ENCODE data around the gene NXPH4. TPM values are rescaled to one million over a fixed set of nuclear protein-coding genes. Genes with fewer than 3 reads are reported as not detected.

NXPH4 gene
- total RNA-seq, 1 experiment from 2014 or later = 4.8 TPM

GRCh38 chr12:57207731-57208630 lies 8.6 kb upstream of the NXPH4 start:
- no peak overlapping the region for H3K27ac ChIP-seq (ENCODE audit: low read depth, low read length, poor library complexity, severe bottlenecking)
- ChIA-PET CTCF (no interaction called here), POLR2A (ENCODE audit: low non-redundant PET) (no interaction called here)
- BruUV-seq (replicated peaks) = no TSS peak
- H3K9me3 ChIP-seq (ENCODE audit: low read depth, low read length, poor library complexity, severe bottlenecking) = no peaks in the 10 kb centered on the region
- no peaks in the 10 kb centered on the region for H3K27me3 ChIP-seq (replicated peaks; ENCODE audit: insufficient read depth, low read depth, low read length, poor library complexity)
- H3K4me3 ChIP-seq (ENCODE audit: low read depth, low read length, poor library complexity, severe bottlenecking) = no peak overlapping the region
- no peaks in the 10 kb centered on the region for H3K36me3 ChIP-seq (ENCODE audit: insufficient read depth, low read length, poor library complexity, severe bottlenecking)
- intact Hi-C loops (cut with micrococcal nuclease; ENCODE audit: unreplicated experiment) = no loop called here
- no peak for DNase-seq (ENCODE audit: low spot score)
- TF ChIP-seq EZH2 (IDR thresholded peaks at IDR 0.05; ENCODE audit: borderline replicate concordance, low read depth, low read length, poor library complexity, severe bottlenecking) (no peak), CTCF (conservative IDR thresholded peaks at IDR 0.05; ENCODE audit: low read depth, low read length) (no peak)
- no peaks in the 10 kb centered on the region for H3K4me1 ChIP-seq (ENCODE audit: insufficient read depth, low read length, poor library complexity, severe bottlenecking)

- ChIA-PET CTCF (no interaction called here), POLR2A (ENCODE audit: low non-redundant PET) (no interaction called here)
- Histone ChIP-seq H3K4me3 (ENCODE audit: low read depth, low read length, poor library complexity, severe bottlenecking) (no peak overlapping the region), H3K9me3 (ENCODE audit: low read depth, low read length, poor library complexity, severe bottlenecking) (no peaks in the 10 kb centered on the region), H3K36me3 (ENCODE audit: insufficient read depth, low read length, poor library complexity, severe bottlenecking) (no peaks in the 10 kb centered on the region), H3K4me1 (ENCODE audit: insufficient read depth, low read length, poor library complexity, severe bottlenecking) (peaks cover 5% of the 10 kb centered on the region), H3K27ac (ENCODE audit: low read depth, low read length, poor library complexity, severe bottlenecking) (no peak overlapping the region), H3K27me3 (replicated peaks; ENCODE audit: insufficient read depth, low read depth, low read length, poor library complexity) (no peaks in the 10 kb centered on the region)
- intact Hi-C loops (cut with micrococcal nuclease; ENCODE audit: unreplicated experiment) = no loop called here
- TF ChIP-seq CTCF (conservative IDR thresholded peaks at IDR 0.05; ENCODE audit: low read depth, low read length) = no peak
- no peak for TF ChIP-seq EZH2 (IDR thresholded peaks at IDR 0.05; ENCODE audit: borderline replicate concordance, low read depth, low read length, poor library complexity, severe bottlenecking)
- no TSS peak for BruUV-seq (replicated peaks)
- no peak for DNase-seq (ENCODE audit: low spot score)
Measured at GRCh38 chr12:57208631-57209282, 7.8 kb upstream of the NXPH4 start.

GRCh38 chr12:57209916-57210315 lies 6.7 kb upstream of the NXPH4 start:
- BruUV-seq (replicated peaks) = no TSS peak
- Histone ChIP-seq H3K4me1 (ENCODE audit: insufficient read depth, low read length, poor library complexity, severe bottlenecking) (peaks cover 15% of the 10 kb centered on the region), H3K27me3 (replicated peaks; ENCODE audit: insufficient read depth, low read depth, low read length, poor library complexity) (peaks cover 5% of the 10 kb centered on the region), H3K4me3 (ENCODE audit: low read depth, low read length, poor library complexity, severe bottlenecking) (no peak overlapping the region), H3K27ac (ENCODE audit: low read depth, low read length, poor library complexity, severe bottlenecking) (no peak overlapping the region), H3K9me3 (ENCODE audit: low read depth, low read length, poor library complexity, severe bottlenecking) (no peaks in the 10 kb centered on the region), H3K36me3 (ENCODE audit: insufficient read depth, low read length, poor library complexity, severe bottlenecking) (no peaks in the 10 kb centered on the region)
- POLR2A ChIA-PET (ENCODE audit: low non-redundant PET) = no interaction called here
- CTCF ChIA-PET = no interaction called here
- no peak for TF ChIP-seq CTCF (conservative IDR thresholded peaks at IDR 0.05; ENCODE audit: low read depth, low read length)
- no peak for TF ChIP-seq EZH2 (IDR thresholded peaks at IDR 0.05; ENCODE audit: borderline replicate concordance, low read depth, low read length, poor library complexity, severe bottlenecking)
- intact Hi-C loops (cut with micrococcal nuclease; ENCODE audit: unreplicated experiment) = no loop called here
- no peak for DNase-seq (ENCODE audit: low spot score)

Data from A673 (cell line).